ENCODE measurements around the gene MAPK12.

MAPK12 gene

GRCh38 chr22:50294319-50294656, 32.8 kb upstream of the MAPK12 start:
- POLR2A ChIA-PET (ENCODE audit: low non-redundant PET): interaction anchor here (0.8 to 0.9 kb wide), 2 partner anchors 11 to 18 kb away, joined by 3 read pairs; no protein-coding TSS in a partner anchor
- CTCF ChIA-PET: interaction anchor here (0.8 kb wide), 1 partner anchor 22 kb away, joined by 3 read pairs; no protein-coding TSS in a partner anchor
- no peak for DNase-seq (ENCODE audit: low spot score)
- no peak for TF ChIP-seq CTCF (conservative IDR thresholded peaks at IDR 0.05; ENCODE audit: low read depth)
- H3K27ac ChIP-seq: peak overlapping the region; percentile 100

- H3K27ac ChIP-seq: peak overlapping the region; percentile 100
- ChIA-PET CTCF (interaction anchor here (0.8 to 1.6 kb wide), 2 partner anchors 9 to 21 kb away, joined by 3 to 5 read pairs; no protein-coding TSS in a partner anchor), POLR2A (ENCODE audit: low non-redundant PET) (interaction anchor here (0.8 to 0.9 kb wide), 2 partner anchors 12 to 19 kb away, joined by 3 read pairs; no protein-coding TSS in a partner anchor)
- no peak for DNase-seq (ENCODE audit: low spot score)
- no peak for TF ChIP-seq CTCF (conservative IDR thresholded peaks at IDR 0.05; ENCODE audit: low read depth)
These were observed 32.2 kb upstream of the MAPK12 start for GRCh38 chr22:50293441-50294318.

- ChIA-PET POLR2A (ENCODE audit: low non-redundant PET) (no interaction called here), CTCF (interaction anchor here (1.6 kb wide), 1 partner anchor 10 kb away, joined by 5 read pairs; no protein-coding TSS in a partner anchor)
- H3K27ac ChIP-seq: peak overlapping the region; percentile 100
- no peak for DNase-seq (ENCODE audit: low spot score)
- TF ChIP-seq CTCF (conservative IDR thresholded peaks at IDR 0.05; ENCODE audit: low read depth): no peak
These were observed 31.4 kb upstream of the MAPK12 start for GRCh38 chr22:50292643-50293440.

- POLR2A ChIA-PET (ENCODE audit: low non-redundant PET): no interaction called here
- TF ChIP-seq CTCF (conservative IDR thresholded peaks at IDR 0.05; ENCODE audit: low read depth): no peak
- H3K27ac ChIP-seq: peak overlapping the region; percentile 100
- DNase-seq (ENCODE audit: low spot score): no peak
- CTCF ChIA-PET: interaction anchor here (1.1 kb wide), 1 partner anchor 36 kb away, joined by 3 read pairs; no protein-coding TSS in a partner anchor
These were observed 28.6 kb upstream of the MAPK12 start for GRCh38 chr22:50289942-50290630.

GRCh38 chr22:50289151-50289941, 27.9 kb upstream of the MAPK12 start:
- peak overlapping the region; percentile 100 for H3K27ac ChIP-seq
- no peak for TF ChIP-seq CTCF (conservative IDR thresholded peaks at IDR 0.05; ENCODE audit: low read depth)
- no peak for DNase-seq (ENCODE audit: low spot score)
- ChIA-PET CTCF (no interaction called here), POLR2A (ENCODE audit: low non-redundant PET) (no interaction called here)

Data from RWPE1 (cell line).